ENCODE data around the gene RYR1. TPM values are rescaled to one million over a fixed set of nuclear protein-coding genes. Genes with fewer than 3 reads are reported as not detected.
"Not testable (repeated sequence)": the region's sequence is repeated elsewhere in the genome, so short reads cannot be mapped to it uniquely, and the experiment has no call there.

The RYR1 gene
- total RNA-seq, 2 donors from 2014 or later: 0.22 to 0.33 TPM

DNA sequence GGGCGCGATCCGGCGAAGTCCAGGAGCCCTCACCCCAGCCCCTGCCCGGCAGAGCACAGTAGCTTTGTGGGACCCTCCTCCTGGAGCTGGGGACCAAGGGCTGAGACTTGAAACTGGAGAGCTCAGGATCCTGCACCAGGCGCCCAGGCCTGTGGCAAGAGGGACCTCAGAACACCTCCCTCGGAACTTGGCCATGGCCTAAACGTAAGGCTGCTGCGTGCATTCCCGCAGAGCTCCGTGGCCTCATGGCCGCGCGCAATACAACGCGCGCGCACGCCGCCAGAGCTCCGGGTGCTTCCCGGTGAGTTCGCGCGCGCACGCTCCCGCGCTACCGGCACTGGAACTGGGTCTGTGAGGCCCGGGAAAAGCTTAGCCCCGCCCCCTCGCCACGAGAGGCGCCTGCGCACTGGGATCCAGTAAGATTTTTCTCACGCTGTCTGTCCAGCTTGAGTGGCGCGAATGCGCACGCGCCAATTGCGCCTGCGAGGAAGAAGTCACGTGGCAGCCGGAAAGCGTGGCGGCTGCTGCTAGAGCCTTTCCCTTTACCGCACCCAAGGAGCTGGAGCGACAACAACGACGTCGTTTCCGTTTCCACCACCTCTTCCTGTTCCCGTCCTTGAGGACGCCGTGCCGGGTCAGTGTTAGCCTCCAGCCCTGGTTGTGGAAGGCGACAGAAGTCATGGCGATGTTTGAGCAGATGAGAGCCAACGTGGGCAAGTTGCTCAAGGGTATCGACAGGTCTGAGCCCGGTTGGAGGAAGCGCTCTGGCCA lies 185.3 kb downstream of the RYR1 start, which contains the start of gene EIF3K:
EIF3K (plus strand) TSS at position 599 of the 771 bp plus-strand sequence; CDS start at position 680, 81 bp downstream.
- no peaks in the 10 kb centered on the region for H3K9me3 Mint-ChIP-seq
- peaks cover 42 to 47% of the 10 kb centered on the region in 2 donors for H3K4me1 Mint-ChIP-seq (ENCODE audit: low read depth in 2 of 2)
- peaks cover 24% of the 10 kb centered on the region for H3K36me3 Mint-ChIP-seq
- H3K27me3 Mint-ChIP-seq: no peaks in the 10 kb centered on the region
- peak; percentile 98 for DNase-seq (ENCODE audit: low spot score)
- peak within 1 kb of the TSS; percentile 89 to 98 for H3K27ac Mint-ChIP-seq
- H3K4me3 Mint-ChIP-seq: peak within 1 kb of the TSS; percentile 99
- ATAC-seq: peak; percentile 83 to 91

- H3K4me3 Mint-ChIP-seq: peak overlapping the region; percentile 99
- no peak for ATAC-seq
- DNase-seq (ENCODE audit: low spot score): no peak
- no peaks in the 10 kb centered on the region for H3K27me3 Mint-ChIP-seq
- H3K4me1 Mint-ChIP-seq (ENCODE audit: low read depth in 2 of 2): peaks cover 42 to 47% of the 10 kb centered on the region in 2 donors
- peak overlapping the region; percentile 89 to 98 for H3K27ac Mint-ChIP-seq
- no peaks in the 10 kb centered on the region for H3K9me3 Mint-ChIP-seq
- peaks cover 25% of the 10 kb centered on the region for H3K36me3 Mint-ChIP-seq
These were observed 186.1 kb downstream of the RYR1 start for GRCh38 chr19:38619361-38620174.

GRCh38 chr19:38624822-38625221 lies 191.3 kb downstream of the RYR1 start:
- H3K9me3 Mint-ChIP-seq: no peaks in the 10 kb centered on the region
- peaks cover 8 to 13% of the 10 kb centered on the region in 2 donors for H3K4me1 Mint-ChIP-seq (ENCODE audit: low read depth in 2 of 2)
- DNase-seq (ENCODE audit: low spot score): no peak
- no peak overlapping the region for H3K4me3 Mint-ChIP-seq
- ATAC-seq: no peak
- H3K27ac Mint-ChIP-seq: no peak overlapping the region
- H3K36me3 Mint-ChIP-seq: peaks cover 23% of the 10 kb centered on the region
- H3K27me3 Mint-ChIP-seq: no peaks in the 10 kb centered on the region

- Mint-ChIP-seq H3K27ac (no peak overlapping the region), H3K27me3 (no peaks in the 10 kb centered on the region), H3K9me3 (no peaks in the 10 kb centered on the region), H3K4me3 (no peak overlapping the region), H3K36me3 (peaks cover 23% of the 10 kb centered on the region), H3K4me1 (ENCODE audit: low read depth in 2 of 2) (peaks cover 4 to 6% of the 10 kb centered on the region in 2 donors)
- no peak for ATAC-seq
- DNase-seq (ENCODE audit: low spot score): no peak
These were observed 192.9 kb downstream of the RYR1 start for GRCh38 chr19:38626401-38626800.

- no peak overlapping the region for H3K27ac Mint-ChIP-seq
- H3K4me1 Mint-ChIP-seq (ENCODE audit: low read depth in 2 of 2): peaks cover 7 to 13% of the 10 kb centered on the region in 2 donors
- peaks cover 19% of the 10 kb centered on the region for H3K36me3 Mint-ChIP-seq
- H3K4me3 Mint-ChIP-seq: no peak overlapping the region
- DNase-seq (ENCODE audit: low spot score) (no peak), ATAC-seq (no peak)
- no peaks in the 10 kb centered on the region for H3K9me3 Mint-ChIP-seq
- H3K27me3 Mint-ChIP-seq: no peaks in the 10 kb centered on the region
These were observed 196.1 kb downstream of the RYR1 start for GRCh38 chr19:38629568-38629967.

GRCh38 chr19:38631301-38631700 lies 197.8 kb downstream of the RYR1 start:
- Mint-ChIP-seq H3K4me1 (ENCODE audit: low read depth in 2 of 2) (peaks cover 20 to 25% of the 10 kb centered on the region in 2 donors), H3K36me3 (peaks cover 17% of the 10 kb centered on the region), H3K27ac (peak overlapping the region in 1 of 2 donors; percentile 57)
- H3K27me3 Mint-ChIP-seq; H3K4me3 Mint-ChIP-seq; DNase-seq (ENCODE audit: low spot score); ATAC-seq; H3K9me3 Mint-ChIP-seq: not testable (repeated sequence)

GRCh38 chr19:38631811-38632475 lies 198.5 kb downstream of the RYR1 start:
- peaks cover 25 to 27% of the 10 kb centered on the region in 2 donors for H3K4me1 Mint-ChIP-seq (ENCODE audit: low read depth in 2 of 2)
- H3K9me3 Mint-ChIP-seq; ATAC-seq; DNase-seq (ENCODE audit: low spot score); H3K4me3 Mint-ChIP-seq; H3K27ac Mint-ChIP-seq; H3K27me3 Mint-ChIP-seq: not testable (repeated sequence)
- peaks cover 11% of the 10 kb centered on the region for H3K36me3 Mint-ChIP-seq

- DNase-seq (ENCODE audit: low spot score): no peak
- no peak for ATAC-seq
- Mint-ChIP-seq H3K36me3 (peaks cover 11% of the 10 kb centered on the region), H3K4me1 (ENCODE audit: low read depth in 2 of 2) (peaks cover 29 to 31% of the 10 kb centered on the region in 2 donors), H3K27ac (no peak overlapping the region), H3K27me3 (no peaks in the 10 kb centered on the region), H3K9me3 (no peaks in the 10 kb centered on the region), H3K4me3 (no peak overlapping the region)
These were observed 199.2 kb downstream of the RYR1 start for GRCh38 chr19:38632476-38633213.

GRCh38 chr19:38634757-38635482 lies 201.4 kb downstream of the RYR1 start:
- Mint-ChIP-seq H3K9me3 (no peaks in the 10 kb centered on the region), H3K36me3 (peaks cover 11% of the 10 kb centered on the region), H3K27me3 (no peaks in the 10 kb centered on the region), H3K4me3 (peak overlapping the region; percentile 59), H3K4me1 (ENCODE audit: low read depth in 2 of 2) (peaks cover 28 to 31% of the 10 kb centered on the region in 2 donors), H3K27ac (peak overlapping the region; percentile 91 to 98)
- ATAC-seq: peak in 1 of 2 donors; percentile 38
- DNase-seq (ENCODE audit: low spot score): peak; percentile 76

DNA sequence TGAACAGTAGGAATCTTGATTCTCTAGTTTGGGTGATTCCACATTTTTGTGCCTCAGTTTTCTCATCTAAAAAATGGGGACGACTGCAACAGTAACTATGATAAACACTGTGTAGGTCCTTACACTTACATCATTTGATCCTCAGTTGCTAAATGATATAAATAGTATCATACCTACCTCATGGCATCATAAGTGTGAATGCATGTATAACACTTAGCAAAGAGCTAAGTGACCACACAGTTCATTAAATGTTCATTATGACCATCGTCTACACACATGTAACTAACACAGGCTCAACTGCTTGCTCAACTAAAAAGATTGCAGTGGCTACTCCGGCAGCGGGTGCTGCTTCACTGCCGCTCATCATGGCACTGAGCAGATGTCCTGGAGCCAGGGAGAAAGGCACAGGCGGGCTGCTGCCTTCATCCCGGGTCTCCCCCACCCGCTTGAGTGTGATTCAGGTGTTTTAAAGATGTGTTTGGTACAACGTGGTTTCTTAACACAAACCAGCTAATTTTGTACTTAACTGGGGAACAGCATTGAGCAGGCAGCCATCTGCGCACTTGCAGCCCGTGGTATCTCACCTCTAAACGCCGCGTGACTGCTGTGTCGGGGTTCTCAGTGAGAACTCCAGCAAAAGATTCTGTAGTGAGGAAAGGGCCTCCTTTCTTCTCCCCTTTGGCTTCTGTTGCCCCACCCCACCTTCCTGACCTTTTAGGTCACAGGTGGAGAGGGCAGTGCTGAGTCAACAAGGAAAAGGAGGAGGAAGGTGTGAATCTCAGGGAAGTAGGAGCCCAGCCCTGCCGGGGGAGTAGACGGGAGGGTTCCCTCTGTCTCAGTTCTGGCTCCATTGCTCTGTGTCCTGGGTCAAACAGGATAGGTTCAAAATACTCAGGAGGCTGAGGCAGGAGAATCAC lies 202.2 kb downstream of the RYR1 start:
- peaks cover 11% of the 10 kb centered on the region for H3K36me3 Mint-ChIP-seq
- H3K4me1 Mint-ChIP-seq (ENCODE audit: low read depth in 2 of 2): peaks cover 28 to 31% of the 10 kb centered on the region in 2 donors
- H3K27me3 Mint-ChIP-seq: no peaks in the 10 kb centered on the region
- no peak for DNase-seq (ENCODE audit: low spot score)
- H3K9me3 Mint-ChIP-seq: no peaks in the 10 kb centered on the region
- H3K27ac Mint-ChIP-seq: peak overlapping the region; percentile 91 to 98
- ATAC-seq: peak; percentile 57 to 60
- H3K4me3 Mint-ChIP-seq: peak overlapping the region; percentile 56
